Left ventricle myocardium superior (tissue), 1 donor: ENCODE data around the gene CDKL2. TPM values are rescaled to one million over a fixed set of nuclear protein-coding genes. Genes with fewer than 3 reads are reported as not detected.
A peak's percentile ranks its signal among the peaks of the same experiment; 100 is the strongest.
"Not testable (repeated sequence)": the region's sequence is repeated elsewhere in the genome, so short reads cannot be mapped to it uniquely, and the experiment has no call there.

Source experiments
- ATAC-seq: fragments of 200-7000 bp; cut with Tn5 transposase; one replicate; pipeline ENCODE4 v1.9.1; 2020; ENCODE audit warnings: mild to moderate bottlenecking, moderate library complexity
- DNase-seq: peaks from one replicate; pipeline ENCODE4 v3.0.0-alpha.2; 2020
- intact Hi-C: fragments of 100-400 bp; cut with micrococcal nuclease; formaldehyde crosslinking; loops from one replicate; pipeline ENCODE4 v1.11.0; 2022
- total RNA-seq: library from RNA; stranded (reverse); fragmentation: NEBNext Ultra II Directional; extraction: Animal tissue kit (Norgen Biotek cat#: 25700); gene quantifications from one replicate; pipeline ENCODE4 v1.2.1, GENCODE V29; 2021
- donor health status: DM: no; HTN: yes; CAD: no; lungs with severe emphysema.

Gene CDKL2
- total RNA-seq, 1 donor from 2014 or later: 0.64 TPM

DNA sequence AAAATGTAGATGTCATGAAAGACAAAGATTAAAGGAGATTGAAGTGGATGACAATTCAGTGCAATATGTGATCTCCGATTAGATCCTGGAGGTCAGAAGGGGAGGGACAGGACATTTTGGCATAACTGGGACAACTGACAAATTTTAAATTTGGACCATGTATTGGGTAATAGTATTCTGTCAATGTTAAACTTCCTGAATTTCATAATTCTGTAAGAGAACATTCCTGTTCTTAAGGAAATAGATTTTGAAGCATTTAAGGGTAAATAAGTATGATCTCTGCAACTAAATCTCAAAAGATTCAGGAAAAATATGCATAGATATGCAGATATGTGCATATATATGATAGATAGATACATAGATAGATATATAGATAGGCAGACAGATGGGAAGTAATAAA, 63.4 kb downstream of the CDKL2 start:
- DNase-seq (no peak), ATAC-seq (no peak)
- intact Hi-C loops: no loop called here

DNA sequence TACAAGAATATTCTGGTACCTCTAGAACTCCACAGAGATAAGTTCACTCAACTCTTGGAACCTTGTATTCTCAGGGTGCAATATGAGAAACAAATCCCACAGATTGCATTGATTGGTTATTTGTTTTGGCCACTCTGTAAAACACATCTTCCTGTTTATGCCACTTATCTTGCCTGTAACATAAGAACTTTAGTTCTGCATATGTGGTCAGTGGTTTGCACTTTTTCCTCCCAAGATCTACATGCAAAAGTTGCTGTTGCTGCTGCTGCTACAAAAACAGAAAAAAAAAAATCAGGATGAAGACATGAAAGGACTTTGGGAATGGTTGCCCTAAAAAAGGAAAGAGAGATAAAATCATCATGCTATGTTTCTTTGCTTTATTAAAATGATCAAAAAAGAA, 64.8 kb downstream of the CDKL2 start:
- intact Hi-C loops: no loop called here
- no peak for ATAC-seq

DNA sequence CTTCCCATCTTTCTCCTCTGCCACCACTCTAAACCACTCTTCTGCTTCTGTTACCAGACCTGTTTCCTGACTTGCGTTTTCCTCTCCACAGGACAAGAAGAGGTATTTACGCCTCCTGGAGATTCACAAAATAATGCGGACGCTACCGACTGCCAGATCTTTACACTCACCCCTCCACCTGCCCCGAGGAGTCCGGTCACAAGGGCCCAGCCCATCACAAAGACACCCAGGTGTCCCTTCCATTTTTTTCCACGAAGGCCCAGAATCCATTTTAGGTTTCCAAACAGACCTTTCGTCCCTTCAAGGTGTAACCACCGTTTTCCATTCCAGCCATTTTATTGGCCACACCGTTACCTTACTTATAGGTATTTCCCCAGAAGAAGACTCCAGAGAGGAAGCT, 66.3 kb downstream of the CDKL2 start:
- DNase-seq (no peak), ATAC-seq (no peak)
- intact Hi-C loops: no loop called here

More for the DNA sequence above, 64.8 kb downstream of the CDKL2 start:
- DNase-seq: no peak

DNA sequence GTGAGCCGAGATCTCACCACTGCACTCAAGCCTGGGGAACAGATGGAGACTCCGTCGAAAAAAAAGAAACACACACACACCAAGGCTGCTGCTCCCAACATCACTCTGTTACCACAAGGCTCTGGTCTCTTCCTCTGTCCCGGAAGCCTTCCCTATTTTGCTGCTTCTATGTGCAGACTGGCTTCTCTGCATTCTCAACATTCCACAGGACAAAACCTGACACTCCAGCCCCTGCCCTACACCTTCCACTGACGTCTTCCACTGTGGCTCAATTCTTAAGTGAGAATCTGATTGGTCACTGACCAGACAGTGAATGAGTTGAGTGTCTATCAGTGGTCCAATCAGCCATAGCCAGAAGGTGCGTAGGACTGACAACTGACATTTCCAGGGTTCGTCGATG, 68.5 kb downstream of the CDKL2 start:
- ATAC-seq: no peak
- DNase-seq: no peak
- intact Hi-C loops: no loop called here

DNA sequence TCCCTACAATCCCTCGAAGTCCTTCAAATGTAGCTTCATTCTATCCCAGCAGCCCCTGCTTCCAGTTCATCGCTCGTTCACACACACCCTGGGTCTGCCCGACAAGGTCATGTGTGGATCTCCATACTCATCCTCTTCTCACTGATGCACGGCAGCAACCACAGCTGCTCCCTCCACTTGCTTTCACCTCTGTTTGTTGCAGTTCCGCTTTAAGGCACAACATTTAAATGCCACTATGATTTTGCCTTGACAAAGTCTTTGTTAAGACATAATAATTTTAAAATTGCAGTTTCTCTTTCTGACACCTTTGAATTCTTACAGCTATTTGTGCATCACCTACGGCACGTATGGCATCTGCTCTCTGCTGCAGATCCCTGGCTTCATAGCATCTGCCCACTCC, 72.6 kb downstream of the CDKL2 start:
- ATAC-seq: no peak
- intact Hi-C loops: no loop called here
- DNase-seq: no peak

DNA sequence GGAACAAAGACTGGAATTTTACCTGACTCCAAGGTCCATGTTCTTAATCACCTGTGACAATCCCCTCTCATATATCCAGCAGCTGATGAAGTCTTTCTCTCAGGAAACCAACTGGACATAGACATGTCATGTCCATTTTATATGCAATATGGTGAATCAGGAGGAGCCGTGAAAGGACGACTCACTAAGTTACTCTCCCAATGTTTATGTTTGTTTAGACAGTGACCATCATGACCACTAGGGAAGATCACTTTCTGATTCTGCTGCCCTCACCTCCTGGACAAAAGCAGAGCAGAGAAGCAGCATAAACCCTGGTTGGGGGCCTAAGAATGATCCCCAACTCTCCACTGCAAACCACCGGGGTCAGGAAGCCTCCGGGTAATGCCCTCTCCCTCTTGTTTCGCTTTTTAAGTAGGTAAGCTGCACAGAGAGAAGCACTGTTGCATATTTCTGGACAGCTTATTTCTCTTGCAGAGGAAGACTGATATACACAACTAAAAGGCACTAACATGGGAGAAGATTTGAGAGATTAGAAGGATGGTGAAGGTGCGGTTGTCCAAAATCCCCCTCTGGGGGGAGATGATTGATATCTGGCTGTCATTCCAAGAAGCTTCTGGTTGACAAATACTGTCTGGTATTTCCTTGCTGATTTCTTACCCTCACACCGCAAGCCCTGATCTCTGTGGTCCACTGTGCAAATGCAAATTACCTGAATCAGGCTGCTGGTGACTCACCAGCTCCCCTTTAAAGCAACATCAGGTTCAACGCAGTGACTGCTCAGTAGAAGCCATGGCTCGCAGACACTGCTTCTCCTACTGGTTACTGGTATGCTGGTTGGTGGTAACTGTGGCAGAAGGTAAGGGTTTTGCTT, 74.8 kb downstream of the CDKL2 start, which contains the start of gene ODAPH:
TSS of gene ODAPH (plus strand) at position 773 of the 871 bp plus-strand sequence. CDS start at position 790, 17 bp downstream.
- intact Hi-C loops: no loop called here
- no peak for ATAC-seq
- no peak for DNase-seq

DNA sequence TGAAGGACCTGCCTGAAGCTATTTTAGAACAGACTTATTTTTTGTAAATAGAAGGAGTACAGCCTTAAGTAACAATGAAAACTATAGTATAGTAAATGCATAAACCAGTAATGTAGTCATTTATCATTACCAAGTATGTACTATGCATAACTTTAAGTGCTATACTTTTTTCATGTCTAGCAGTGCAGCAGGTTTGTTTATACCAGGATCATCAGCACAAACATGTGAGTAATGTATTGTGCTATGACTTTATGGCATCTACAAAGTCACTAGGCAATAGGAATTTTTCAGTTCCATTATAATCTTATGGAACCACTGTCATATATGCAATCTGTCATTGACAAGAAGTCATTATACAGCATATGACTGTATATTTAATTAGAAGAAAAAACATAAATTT, 77.9 kb downstream of the CDKL2 start:
- intact Hi-C loops: no loop called here
- ATAC-seq: no peak
- no peak for DNase-seq

DNA sequence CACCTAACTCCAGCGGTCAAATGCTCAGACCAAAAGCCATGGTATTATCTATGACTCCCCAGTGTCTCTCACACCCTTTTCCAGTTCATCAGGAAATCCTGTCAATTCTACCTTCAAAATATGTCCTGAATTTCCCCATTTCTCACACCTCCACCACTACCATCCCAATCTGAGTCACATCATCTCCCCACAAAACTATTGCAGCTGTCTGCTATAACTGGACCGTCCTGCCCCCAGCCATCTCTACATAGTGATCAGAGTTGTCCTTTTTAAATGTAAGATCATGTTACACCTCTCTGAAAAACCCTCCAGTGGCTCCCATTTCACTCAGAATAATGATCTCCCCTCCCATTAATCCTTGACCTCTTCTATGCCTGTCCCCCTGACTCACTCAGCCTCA, 81.3 kb downstream of the CDKL2 start:
- intact Hi-C loops: no loop called here
- no peak for DNase-seq

DNA sequence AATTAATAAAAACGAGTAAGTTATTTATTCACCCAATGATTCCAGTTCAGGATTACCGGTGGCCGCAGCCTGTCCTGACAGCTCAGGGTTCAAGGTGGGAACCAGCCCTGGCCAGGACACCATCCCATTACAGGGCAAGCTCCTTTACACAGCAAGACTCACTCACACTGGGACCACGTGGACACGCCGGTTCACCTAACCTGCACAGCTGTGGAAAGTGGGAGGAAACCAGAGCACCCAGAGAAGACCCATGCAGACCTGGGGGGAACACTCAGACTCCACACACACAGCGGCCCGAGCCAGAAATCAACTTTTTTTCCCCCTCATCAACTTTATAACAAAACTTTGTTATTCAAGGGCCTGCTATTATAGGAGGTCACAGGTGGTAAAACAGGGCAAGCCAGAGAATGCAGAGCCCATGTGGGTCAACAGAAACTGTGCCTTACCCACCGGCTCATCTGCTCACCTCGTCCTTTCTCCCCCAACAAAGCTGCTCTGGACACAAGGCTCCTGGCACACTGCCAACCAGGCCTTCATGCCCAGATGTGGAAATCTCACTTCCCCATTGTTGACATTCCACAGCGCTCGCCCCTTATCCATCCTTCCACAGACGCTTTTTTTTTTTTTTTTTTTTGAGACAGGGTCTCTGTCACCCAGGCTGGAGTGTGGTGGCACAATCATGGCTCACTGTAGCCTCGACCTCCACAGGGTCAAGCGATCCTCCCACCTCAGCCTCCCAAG, 82.5 kb downstream of the CDKL2 start:
- intact Hi-C loops: no loop called here
- DNase-seq: peak; percentile 71
- no peak for ATAC-seq

More for the DNA sequence above, 81.3 kb downstream of the CDKL2 start:
- no peak for ATAC-seq

DNA sequence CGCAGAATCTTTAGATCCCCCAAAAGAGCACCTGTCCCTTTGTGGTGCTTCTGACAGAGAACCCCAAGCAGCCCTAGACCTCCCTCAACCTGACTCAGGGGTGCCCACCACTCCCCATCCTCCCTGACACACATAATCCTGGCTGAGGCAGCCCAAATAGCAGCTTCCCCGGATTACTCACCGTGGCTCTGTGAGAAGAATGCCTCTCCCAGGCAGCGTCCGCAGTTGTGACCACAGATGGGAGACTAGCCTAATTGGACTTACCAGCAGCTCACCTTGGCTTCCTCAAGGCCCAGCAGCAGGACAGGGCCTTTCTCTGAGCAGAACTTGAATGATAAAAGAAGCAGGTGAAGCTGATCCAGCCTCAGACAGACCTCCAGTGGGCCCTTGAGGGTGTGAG, 84.8 kb downstream of the CDKL2 start:
- intact Hi-C loops: no loop called here
- no peak for ATAC-seq
- no peak for DNase-seq

DNA sequence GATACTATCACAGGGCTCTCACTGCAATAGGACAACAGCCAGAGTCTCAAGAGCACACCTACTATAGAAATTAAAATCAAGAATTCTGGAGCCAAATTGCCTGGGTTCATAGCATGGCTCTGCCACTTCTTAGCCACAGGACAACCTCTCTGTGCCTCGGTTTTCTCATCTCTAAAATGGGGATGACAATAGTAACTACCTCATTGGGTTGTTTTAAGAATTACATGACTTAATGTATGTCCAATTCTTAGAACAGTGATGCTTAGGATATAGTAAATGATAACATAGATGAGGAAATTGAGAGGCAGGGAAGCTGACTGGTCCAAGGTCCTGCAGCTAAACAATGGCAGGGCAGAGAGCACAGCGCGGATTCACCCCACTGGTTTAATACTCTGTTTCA, 85.5 kb downstream of the CDKL2 start:
- DNase-seq (no peak), ATAC-seq (no peak)
- intact Hi-C loops: no loop called here

DNA sequence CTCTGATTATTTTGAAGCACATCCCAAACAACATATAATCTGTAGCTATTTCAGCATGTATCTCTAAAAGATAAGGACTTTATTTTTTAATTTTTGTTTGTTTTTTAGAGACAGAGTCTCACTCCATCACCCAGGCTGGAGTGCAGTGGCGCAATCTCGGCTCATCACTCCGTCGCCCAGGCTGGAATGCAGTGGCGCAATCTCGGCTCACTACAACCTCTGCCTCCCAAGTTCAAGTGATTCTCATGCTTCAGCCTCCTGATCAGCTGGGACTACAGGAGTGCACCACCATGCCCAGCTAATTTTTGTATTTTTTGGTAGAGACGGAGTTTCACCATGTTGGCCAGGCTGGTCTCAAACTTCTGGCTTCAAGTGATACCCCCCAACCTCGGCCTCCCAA, 86.1 kb downstream of the CDKL2 start:
- DNase-seq, intact Hi-C loops, ATAC-seq: not testable (repeated sequence)

DNA sequence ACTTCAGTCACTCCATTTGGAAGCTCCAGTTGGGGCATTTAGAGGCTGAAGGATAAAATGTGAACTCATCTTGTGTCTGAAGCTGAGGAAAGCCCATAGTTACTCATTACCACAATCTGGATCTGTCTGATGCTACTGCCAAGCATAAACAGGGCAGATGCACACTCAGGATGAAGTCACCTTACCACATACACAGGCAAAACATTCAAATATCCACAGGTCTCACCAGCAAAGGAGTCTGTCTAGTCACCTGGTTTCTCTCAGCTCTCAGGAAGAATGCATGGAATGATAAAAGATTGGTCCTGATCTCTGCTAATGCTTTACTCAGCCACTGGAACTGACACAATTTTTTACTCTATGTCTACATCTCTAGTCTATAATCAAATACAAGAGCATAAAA, 87.5 kb downstream of the CDKL2 start:
- ATAC-seq: no peak
- DNase-seq: no peak
- intact Hi-C loops: no loop called here

DNA sequence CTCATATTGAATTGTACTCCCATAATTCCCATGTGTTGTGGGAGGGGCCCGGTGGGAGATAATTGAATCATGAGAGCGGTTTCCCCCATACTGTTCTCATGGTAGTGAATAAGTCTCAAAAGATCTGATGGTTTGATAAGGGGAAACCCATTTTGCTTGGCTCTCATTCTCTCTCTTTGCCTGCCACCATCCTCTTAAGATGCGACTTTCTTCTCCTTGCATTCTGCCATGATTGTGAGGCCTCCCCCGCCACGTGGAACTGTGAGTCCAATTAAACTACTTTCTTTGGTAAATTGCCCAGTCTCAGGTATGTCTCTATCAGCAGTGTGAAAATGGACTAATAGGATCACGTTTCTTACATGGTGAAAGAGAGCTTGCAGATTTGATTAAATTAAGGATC, 93.0 kb downstream of the CDKL2 start:
- intact Hi-C loops, DNase-seq, ATAC-seq: not testable (repeated sequence)

DNA sequence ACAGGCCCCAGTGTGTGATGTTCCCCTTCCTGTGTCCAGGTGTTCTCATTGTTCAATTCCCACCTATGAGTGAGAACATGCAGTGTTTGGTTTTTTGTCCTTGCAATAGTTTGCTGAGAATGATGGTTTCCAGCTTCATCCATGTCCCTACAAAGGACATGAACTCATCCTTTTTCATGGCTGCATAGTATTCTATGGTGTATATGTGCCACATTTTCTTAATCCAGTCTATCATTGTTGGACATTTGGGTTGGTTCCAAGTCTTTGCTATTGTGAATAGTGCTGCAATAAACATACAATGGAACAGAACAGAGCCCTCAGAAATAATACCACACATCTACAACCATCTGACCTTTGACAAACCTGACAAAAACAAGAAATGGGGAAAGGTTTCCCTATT, 96.4 kb downstream of the CDKL2 start:
- ATAC-seq, intact Hi-C loops: not testable (repeated sequence)

DNA sequence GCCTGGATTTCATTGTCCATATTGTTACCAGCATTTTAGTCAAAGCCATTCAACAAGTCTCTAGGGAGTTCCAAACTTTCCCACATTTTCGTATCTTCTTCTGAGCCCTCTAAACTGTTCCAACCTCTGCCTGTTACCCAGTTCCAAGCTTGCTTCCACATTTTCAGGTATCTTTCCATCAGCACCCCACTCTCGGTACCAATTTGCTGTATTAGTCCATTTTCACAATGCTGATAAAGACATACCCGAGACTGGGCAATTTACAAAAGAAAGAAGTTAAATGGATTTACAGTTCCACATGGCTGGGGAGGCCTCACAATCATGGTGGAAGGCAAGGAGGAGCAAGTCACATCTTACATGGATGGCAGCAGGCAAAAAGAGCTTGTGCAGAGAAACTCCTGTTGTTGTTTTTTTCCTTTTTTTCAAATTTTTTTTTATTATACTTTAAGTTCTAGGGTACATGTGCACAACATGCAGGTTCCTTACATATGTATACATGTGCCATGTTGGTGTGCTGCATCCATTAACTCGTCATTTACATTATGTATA, 96.9 kb downstream of the CDKL2 start:
- intact Hi-C loops, DNase-seq, ATAC-seq: not testable (repeated sequence)

More for the DNA sequence above, 96.4 kb downstream of the CDKL2 start:
- DNase-seq: not testable (repeated sequence)

DNA sequence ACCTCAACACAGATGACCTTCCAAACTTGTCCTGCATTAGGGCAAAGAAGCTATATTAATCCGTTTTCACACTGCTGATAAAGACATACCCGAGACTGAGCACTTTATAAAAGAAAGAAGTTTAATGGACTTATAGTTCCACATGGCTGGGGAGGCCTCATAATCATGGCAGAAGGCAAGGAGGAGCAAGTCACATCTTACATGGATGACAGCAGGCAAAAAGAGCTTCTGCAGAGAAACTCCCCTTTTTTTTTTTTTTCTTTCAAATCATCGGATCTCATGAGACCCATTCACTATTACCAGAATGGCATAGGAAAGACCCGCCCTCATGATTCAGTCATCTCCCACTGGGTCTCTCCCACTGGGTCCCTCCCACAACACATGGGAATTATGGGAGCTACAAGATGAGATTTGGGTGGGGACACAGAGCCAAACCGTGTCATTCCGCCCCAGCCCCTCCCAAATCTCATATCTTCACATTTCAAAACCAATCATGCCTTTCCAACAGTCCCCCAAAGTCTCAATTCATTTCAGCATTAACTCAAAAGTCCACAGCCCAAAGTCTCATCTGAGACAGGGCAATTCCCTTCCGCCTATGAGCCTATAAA, 98.7 kb downstream of the CDKL2 start:
- intact Hi-C loops, DNase-seq, ATAC-seq: not testable (repeated sequence)

DNA sequence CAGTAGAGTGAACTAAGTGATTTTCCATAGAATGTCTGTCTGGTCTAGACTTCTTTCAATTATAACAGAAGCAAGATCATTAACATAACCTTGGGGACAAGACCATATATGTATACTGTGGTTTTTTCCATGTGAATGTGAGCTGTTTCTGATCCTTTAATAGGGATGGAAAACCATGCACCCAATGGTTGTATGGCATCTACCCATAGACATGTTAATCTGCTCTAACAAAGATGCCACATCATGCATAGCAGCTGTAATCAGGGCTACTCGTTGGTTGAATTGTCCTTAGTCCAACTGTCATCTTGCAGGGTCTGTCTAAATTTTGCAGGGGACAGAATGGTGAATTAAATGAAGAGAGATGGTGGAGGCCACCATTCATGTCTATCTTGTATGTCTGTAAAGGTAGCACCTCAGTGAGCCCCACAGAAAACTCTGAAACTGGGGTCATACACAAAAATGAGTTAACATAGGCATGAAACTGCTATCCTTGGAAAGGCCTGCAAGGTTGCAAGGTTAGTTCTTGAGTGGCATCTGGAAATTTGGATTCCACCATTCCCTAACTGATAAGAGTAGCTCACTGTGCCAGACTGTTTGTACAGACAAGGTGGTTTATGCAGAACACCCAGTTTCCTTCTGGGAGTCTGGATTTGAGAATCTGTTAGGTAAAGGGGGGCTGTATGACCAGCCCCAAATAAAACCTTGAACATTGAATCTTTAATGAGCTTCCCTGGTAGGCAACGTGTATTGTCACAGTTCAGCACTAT, 99.6 kb downstream of the CDKL2 start:
- intact Hi-C loops: no loop called here
- ATAC-seq (peak; percentile 70), DNase-seq (no peak)
